Fibroblast of skin of back (primary cell): Measurements from ENCODE around the gene ZNF366.

Experiments used
- DNase-seq: peaks from one replicate; pipeline ENCODE4 v3.0.0-alpha.2; 2013

The ZNF366 gene

GRCh38 chr5:72402381-72402890 lies 104.8 kb downstream of the ZNF366 start:
- DNase-seq, result peak; percentile 82

- DNase-seq, result no peak
These were observed 106.3 kb downstream of the ZNF366 start for GRCh38 chr5:72400950-72401349.

- DNase-seq, result no peak
These were observed 109.4 kb downstream of the ZNF366 start for GRCh38 chr5:72397836-72398235.

GRCh38 chr5:72394688-72395087 lies 112.5 kb downstream of the ZNF366 start:
- no peak for DNase-seq

GRCh38 chr5:72393052-72393451 lies 114.2 kb downstream of the ZNF366 start:
- DNase-seq, result no peak
